Ascending aorta (tissue), 2 donors: Measurements from ENCODE around the gene ZMAT5. TPM values are rescaled to one million over a fixed set of nuclear protein-coding genes. Genes with fewer than 3 reads are reported as not detected.

Experiments
- DNase-seq, 2 donors: peaks; one replicate each; pipeline ENCODE4 v3.0.0-alpha.2; 2019; ENCODE audit warnings: low spot score in 2 of 2
- H3K27ac ChIP-seq, 2 donors: fragments of 200-600 bp; sonication (generic); one replicate each; pipeline ENCODE4 v1.5.1; 2016 to 2017; ENCODE audit warnings: mild to moderate bottlenecking in 1 of 2
- H3K27me3 ChIP-seq: fragments of 200-600 bp; sonication (generic); one replicate; pipeline ENCODE4 v1.5.1; 2017
- H3K36me3 ChIP-seq, 2 donors: fragments of 200-600 bp; sonication (generic); one replicate each; pipeline ENCODE4 v1.5.1; 2016
- H3K4me1 ChIP-seq, 2 donors: fragments of 200-600 bp; sonication (generic); one replicate each; pipeline ENCODE4 v1.5.1; 2016 to 2017; ENCODE audit warnings: mild to moderate bottlenecking in 1 of 2
- H3K4me3 ChIP-seq, 2 donors: fragments of 200-600 bp; sonication (generic); one replicate each; pipeline ENCODE4 v1.5.1; 2016 to 2017; ENCODE audit warnings: mild to moderate bottlenecking in 1 of 2
- H3K9me3 ChIP-seq, 2 donors: fragments of 200-600 bp; sonication (generic); one replicate each; pipeline ENCODE4 v1.5.1; 2016
- intact Hi-C: fragments of 100-400 bp; cut with DNase I; formaldehyde crosslinking; loops from one replicate; pipeline ENCODE4 v1.15.1; 2023
- total RNA-seq: library from RNA; depleted of rRNA; stranded (reverse); fragments of >200 nt; gene quantifications from one replicate; pipeline ENCODE4 v1.1.0, GENCODE V29; 2016
- TF ChIP-seq, protein P1 (sequence below), 3 experiments: fragments of 200-600 bp in 2 of 3; fragments of 450-650 bp in 1 of 3; sonication (generic) in 2 of 3; IDR thresholded peaks; one replicate each; pipeline ENCODE4 v1.5.1; 2016 to 2019; ENCODE audit warnings: antibody characterized with exemption in 3 of 3, mild to moderate bottlenecking in 1 of 3, moderate library complexity in 1 of 3

The ZMAT5 gene
- total RNA-seq, 1 donor from 2014 or later, result 59.3 TPM

GRCh38 chr22:29716814-29717545 lies 49.8 kb downstream of the ZMAT5 start:
- peaks cover 0 to 5% of the 10 kb centered on the region in 2 donors for H3K4me1 ChIP-seq
- intact Hi-C loops, result no loop called here
- peaks cover 18% of the 10 kb centered on the region for H3K27me3 ChIP-seq
- TF ChIP-seq, protein P1, sequence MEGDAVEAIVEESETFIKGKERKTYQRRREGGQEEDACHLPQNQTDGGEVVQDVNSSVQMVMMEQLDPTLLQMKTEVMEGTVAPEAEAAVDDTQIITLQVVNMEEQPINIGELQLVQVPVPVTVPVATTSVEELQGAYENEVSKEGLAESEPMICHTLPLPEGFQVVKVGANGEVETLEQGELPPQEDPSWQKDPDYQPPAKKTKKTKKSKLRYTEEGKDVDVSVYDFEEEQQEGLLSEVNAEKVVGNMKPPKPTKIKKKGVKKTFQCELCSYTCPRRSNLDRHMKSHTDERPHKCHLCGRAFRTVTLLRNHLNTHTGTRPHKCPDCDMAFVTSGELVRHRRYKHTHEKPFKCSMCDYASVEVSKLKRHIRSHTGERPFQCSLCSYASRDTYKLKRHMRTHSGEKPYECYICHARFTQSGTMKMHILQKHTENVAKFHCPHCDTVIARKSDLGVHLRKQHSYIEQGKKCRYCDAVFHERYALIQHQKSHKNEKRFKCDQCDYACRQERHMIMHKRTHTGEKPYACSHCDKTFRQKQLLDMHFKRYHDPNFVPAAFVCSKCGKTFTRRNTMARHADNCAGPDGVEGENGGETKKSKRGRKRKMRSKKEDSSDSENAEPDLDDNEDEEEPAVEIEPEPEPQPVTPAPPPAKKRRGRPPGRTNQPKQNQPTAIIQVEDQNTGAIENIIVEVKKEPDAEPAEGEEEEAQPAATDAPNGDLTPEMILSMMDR (IDR thresholded peaks at IDR 0.05), result no peak
- no peak for DNase-seq
- H3K27ac ChIP-seq, result no peak overlapping the region
- no peaks in the 10 kb centered on the region for H3K36me3 ChIP-seq
- H3K4me3 ChIP-seq, result no peak overlapping the region
- no peaks in the 10 kb centered on the region for H3K9me3 ChIP-seq

GRCh38 chr22:29715705-29716104 lies 51.1 kb downstream of the ZMAT5 start:
- no peak overlapping the region for H3K27ac ChIP-seq
- no peak for DNase-seq
- H3K4me3 ChIP-seq, result no peak overlapping the region
- TF ChIP-seq, protein P1 (IDR thresholded peaks at IDR 0.05), result no peak
- H3K36me3 ChIP-seq, result no peaks in the 10 kb centered on the region
- intact Hi-C loops, result no loop called here
- no peaks in the 10 kb centered on the region for H3K9me3 ChIP-seq
- H3K4me1 ChIP-seq, result peaks cover 0 to 4% of the 10 kb centered on the region in 2 donors
- peaks cover 9% of the 10 kb centered on the region for H3K27me3 ChIP-seq

- DNase-seq, result no peak
- H3K9me3 ChIP-seq, result no peaks in the 10 kb centered on the region
- H3K27ac ChIP-seq, result no peak overlapping the region
- TF ChIP-seq, protein P1 (IDR thresholded peaks at IDR 0.05), result no peak
- H3K27me3 ChIP-seq, result peaks cover 4% of the 10 kb centered on the region
- intact Hi-C loops, result no loop called here
- no peaks in the 10 kb centered on the region for H3K36me3 ChIP-seq
- no peak overlapping the region for H3K4me3 ChIP-seq
- H3K4me1 ChIP-seq, result no peaks in the 10 kb centered on the region
Observed at GRCh38 chr22:29715240-29715639, 51.6 kb downstream of the ZMAT5 start.

GRCh38 chr22:29713156-29713727 lies 53.6 kb downstream of the ZMAT5 start:
- intact Hi-C loops, result no loop called here

DNA sequence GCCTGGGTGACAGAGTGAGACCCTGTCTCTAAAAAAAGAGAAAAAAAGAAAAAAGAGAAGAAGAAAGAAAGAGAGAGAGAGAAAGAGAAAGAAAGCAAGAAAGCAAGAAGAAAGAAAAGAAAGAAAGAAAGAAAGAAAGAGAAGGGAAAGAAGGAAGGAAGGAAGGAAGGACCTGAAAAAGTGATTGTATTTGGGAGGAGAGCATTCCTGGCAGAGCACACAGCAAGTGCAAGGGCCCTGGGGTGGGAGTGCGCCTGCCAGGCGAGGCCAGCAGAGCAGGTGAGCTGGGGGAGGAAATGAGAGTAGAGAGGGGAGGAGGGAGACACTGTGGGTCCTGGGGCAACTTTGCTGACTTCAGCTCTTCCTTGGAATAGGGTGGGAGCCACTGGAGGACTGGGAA lies 54.7 kb downstream of the ZMAT5 start:
- intact Hi-C loops, result no loop called here
- Histone ChIP-seq H3K4me1 (no peaks in the 10 kb centered on the region), H3K27me3 (peaks cover 4% of the 10 kb centered on the region), H3K27ac (no peak overlapping the region), H3K4me3 (no peak overlapping the region), H3K9me3 (no peaks in the 10 kb centered on the region), H3K36me3 (no peaks in the 10 kb centered on the region)
- TF ChIP-seq, protein P1 (IDR thresholded peaks at IDR 0.05), result no peak
- no peak for DNase-seq

More at GRCh38 chr22:29713156-29713727, 53.6 kb downstream of the ZMAT5 start:
- no peak for DNase-seq
- peaks cover 4% of the 10 kb centered on the region for H3K27me3 ChIP-seq
- H3K27ac ChIP-seq, result no peak overlapping the region
- no peaks in the 10 kb centered on the region for H3K4me1 ChIP-seq
- H3K9me3 ChIP-seq, result no peaks in the 10 kb centered on the region
- no peaks in the 10 kb centered on the region for H3K36me3 ChIP-seq
- H3K4me3 ChIP-seq, result no peak overlapping the region
- TF ChIP-seq, protein P1 (IDR thresholded peaks at IDR 0.05), result no peak
